Glutamatergic neuron (in vitro differentiated cells): ENCODE measurements around the gene RAF1. TPM values are rescaled to one million over a fixed set of nuclear protein-coding genes. Genes with fewer than 3 reads are reported as not detected.

Experiments
- DNase-seq: peaks from one replicate; pipeline ENCODE4 v3.0.0; 2022
- H3K27ac Mint-ChIP-seq: one replicate; pipeline ENCODE4 v1.8.0; 2020; ENCODE audit warnings: mild to moderate bottlenecking, mixed read lengths, inconsistent platforms; ENCODE audit not compliant: unreplicated experiment
- H3K27me3 Mint-ChIP-seq: one replicate; pipeline ENCODE4 v1.8.0; 2020; ENCODE audit warnings: mild to moderate bottlenecking, moderate library complexity, mixed read lengths, inconsistent platforms; ENCODE audit not compliant: unreplicated experiment
- H3K36me3 Mint-ChIP-seq: one replicate; pipeline ENCODE4 v1.8.0; 2020; ENCODE audit warnings: mild to moderate bottlenecking, mixed read lengths, inconsistent platforms; ENCODE audit not compliant: unreplicated experiment
- H3K4me1 Mint-ChIP-seq: one replicate; pipeline ENCODE4 v1.8.0; 2020; ENCODE audit warnings: mild to moderate bottlenecking, low read depth, mixed read lengths, inconsistent platforms; ENCODE audit not compliant: unreplicated experiment
- H3K4me3 Mint-ChIP-seq: one replicate; pipeline ENCODE4 v1.8.0; 2020; ENCODE audit warnings: mild to moderate bottlenecking, mixed read lengths, inconsistent platforms; ENCODE audit not compliant: unreplicated experiment
- H3K9me3 Mint-ChIP-seq: one replicate; pipeline ENCODE4 v1.8.0; 2020; ENCODE audit warnings: mild to moderate bottlenecking, moderate library complexity, mixed read lengths, inconsistent platforms; ENCODE audit not compliant: unreplicated experiment
- total RNA-seq: library from RNA; stranded (reverse); fragmentation: NEBNext Ultra II Directional; extraction: Animal tissue kit (Norgen Biotek cat#: 25700); gene quantifications from one replicate; pipeline ENCODE4 v1.2.1, GENCODE V29; 2021; ENCODE audit not compliant: unreplicated experiment
- TF ChIP-seq, protein P1 (sequence below): fragments of 200-600 bp; sonication (generic); IDR thresholded peaks from one replicate; pipeline ENCODE4 v1.5.0; 2021; ENCODE audit not compliant: partially characterized antibody, unreplicated experiment

Gene RAF1
- total RNA-seq, 1 donor from 2014 or later: 185 TPM

DNA sequence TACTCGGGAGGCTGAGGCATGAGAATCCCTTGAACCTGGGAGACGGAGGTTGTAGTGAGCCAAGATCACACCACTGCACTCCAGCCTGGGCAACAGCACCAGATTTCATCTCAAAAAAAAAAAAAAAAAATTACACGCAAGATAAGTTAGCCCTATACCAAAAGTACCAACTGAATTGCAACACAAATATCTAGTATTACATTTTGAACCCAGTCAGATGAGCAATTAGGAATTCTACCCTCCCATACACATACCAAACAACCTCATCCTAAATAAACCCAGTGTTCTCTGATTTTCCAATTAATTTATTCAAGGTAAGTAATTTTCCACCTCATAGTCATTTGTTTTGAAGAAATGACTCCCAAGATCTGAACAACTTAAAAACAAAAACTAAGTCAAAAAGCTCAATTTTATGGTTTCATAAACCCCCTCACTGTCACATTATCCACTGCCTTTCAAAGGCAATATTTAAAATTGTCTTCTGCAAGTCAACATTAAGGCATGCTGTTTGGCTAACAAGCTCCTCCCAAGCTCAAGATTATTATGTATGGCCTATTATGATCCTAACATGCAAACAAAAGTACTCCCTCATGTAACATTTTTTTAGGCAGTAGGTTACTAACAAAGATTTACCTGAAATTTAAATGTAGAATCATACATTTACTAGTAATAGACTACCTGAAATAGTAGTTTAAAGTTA lies 4.5 kb downstream of the RAF1 start:
- Mint-ChIP-seq H3K9me3 (peaks cover 13% of the 10 kb centered on the region), H3K4me3 (peak overlapping the region; percentile 1), H3K27me3 (peaks cover 17% of the 10 kb centered on the region), H3K36me3 (no peaks in the 10 kb centered on the region), H3K27ac (peak overlapping the region; percentile 5), H3K4me1 (peaks cover 31% of the 10 kb centered on the region)
- no peak for DNase-seq
- TF ChIP-seq, protein P1, sequence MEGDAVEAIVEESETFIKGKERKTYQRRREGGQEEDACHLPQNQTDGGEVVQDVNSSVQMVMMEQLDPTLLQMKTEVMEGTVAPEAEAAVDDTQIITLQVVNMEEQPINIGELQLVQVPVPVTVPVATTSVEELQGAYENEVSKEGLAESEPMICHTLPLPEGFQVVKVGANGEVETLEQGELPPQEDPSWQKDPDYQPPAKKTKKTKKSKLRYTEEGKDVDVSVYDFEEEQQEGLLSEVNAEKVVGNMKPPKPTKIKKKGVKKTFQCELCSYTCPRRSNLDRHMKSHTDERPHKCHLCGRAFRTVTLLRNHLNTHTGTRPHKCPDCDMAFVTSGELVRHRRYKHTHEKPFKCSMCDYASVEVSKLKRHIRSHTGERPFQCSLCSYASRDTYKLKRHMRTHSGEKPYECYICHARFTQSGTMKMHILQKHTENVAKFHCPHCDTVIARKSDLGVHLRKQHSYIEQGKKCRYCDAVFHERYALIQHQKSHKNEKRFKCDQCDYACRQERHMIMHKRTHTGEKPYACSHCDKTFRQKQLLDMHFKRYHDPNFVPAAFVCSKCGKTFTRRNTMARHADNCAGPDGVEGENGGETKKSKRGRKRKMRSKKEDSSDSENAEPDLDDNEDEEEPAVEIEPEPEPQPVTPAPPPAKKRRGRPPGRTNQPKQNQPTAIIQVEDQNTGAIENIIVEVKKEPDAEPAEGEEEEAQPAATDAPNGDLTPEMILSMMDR: no peak

DNA sequence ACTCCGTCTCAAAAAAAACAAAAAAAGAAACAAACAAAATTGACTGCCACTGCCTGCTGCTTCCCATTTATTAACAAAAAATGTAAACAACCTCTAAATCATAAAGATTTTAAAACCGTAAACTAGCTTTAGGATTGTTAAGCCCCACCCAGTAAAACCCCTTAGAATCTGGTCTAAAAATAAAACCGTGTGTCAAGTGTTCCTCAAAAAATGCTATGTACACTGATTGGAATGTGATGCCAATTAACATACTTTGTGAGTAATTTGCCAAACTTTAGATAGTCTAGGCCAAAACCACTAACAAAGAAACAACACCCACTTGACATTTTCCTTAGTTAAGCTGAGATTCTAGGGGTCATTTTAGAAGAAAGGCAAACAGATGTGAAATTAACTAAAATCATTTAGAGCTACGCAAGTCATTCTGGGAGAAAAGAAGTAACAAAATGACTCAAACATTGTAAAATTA lies 5.3 kb downstream of the RAF1 start:
- no peaks in the 10 kb centered on the region for H3K36me3 Mint-ChIP-seq
- no peak for DNase-seq
- H3K27me3 Mint-ChIP-seq: peaks cover 13% of the 10 kb centered on the region
- TF ChIP-seq, protein P1: no peak
- H3K27ac Mint-ChIP-seq: no peak overlapping the region
- H3K9me3 Mint-ChIP-seq: peaks cover 11% of the 10 kb centered on the region
- H3K4me1 Mint-ChIP-seq: peaks cover 31% of the 10 kb centered on the region
- H3K4me3 Mint-ChIP-seq: no peak overlapping the region

DNA sequence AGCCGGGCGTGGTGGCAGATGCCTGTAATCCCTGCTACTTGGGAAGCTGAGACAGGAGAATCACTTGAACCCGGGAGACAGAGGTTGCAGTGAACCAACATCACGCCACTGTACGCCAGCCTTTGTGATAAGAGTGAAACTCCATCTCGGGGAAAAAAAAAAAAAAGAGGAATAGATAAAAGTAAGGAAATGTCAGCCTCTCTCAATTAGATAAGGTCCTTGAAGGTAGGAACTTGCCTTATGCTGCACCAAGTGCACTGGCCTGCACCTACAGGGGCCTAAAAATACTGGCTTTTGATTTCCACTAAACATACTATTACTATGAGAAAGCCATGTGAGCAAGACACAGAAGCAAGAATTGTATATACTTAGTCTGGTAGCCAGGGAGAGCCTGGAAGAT lies 7.1 kb downstream of the RAF1 start:
- no peak for DNase-seq
- no peak overlapping the region for H3K4me3 Mint-ChIP-seq
- H3K9me3 Mint-ChIP-seq: peaks cover 2% of the 10 kb centered on the region
- peaks cover 26% of the 10 kb centered on the region for H3K4me1 Mint-ChIP-seq
- TF ChIP-seq, protein P1: no peak
- H3K36me3 Mint-ChIP-seq: no peaks in the 10 kb centered on the region
- peaks cover 4% of the 10 kb centered on the region for H3K27me3 Mint-ChIP-seq
- peak overlapping the region; percentile 43 for H3K27ac Mint-ChIP-seq

DNA sequence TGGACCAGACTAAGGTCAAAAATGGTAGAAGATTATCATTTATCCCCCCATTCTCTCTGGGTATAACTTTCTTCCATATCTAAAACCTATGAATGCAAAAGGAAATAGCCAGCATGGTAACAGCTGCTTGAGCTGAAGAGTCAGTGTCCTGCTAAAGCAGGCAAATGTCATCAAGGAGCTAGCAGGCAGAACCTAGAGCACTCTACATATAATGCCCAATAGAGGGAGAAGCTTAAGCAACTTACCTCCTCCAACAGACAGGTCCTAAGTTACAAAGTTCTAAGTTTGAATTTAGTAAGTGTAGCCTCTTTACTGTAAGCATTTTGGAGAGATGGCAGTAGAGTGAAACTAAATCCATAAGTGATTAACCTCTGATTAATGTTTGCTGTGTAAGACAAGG lies 7.7 kb downstream of the RAF1 start:
- TF ChIP-seq, protein P1: no peak
- peaks cover 2% of the 10 kb centered on the region for H3K9me3 Mint-ChIP-seq
- no peak for DNase-seq

DNA sequence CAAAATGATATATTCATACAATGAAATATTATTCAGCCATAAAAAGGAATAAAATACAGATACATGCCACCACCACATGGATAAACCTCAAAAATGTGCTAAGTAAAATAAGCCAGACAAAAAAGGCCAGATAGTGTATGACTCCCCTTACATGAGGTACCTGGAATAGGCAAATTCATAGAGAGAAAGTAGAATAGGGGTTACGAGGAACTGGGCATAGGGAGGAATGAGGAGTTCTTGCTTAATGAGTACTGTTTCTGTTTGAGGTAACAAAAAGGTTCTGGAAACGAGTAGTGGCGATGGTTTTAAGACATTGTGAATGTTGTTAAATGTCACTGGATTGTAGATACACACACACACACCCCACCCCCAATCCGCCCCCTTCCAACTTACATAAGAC lies 8.2 kb downstream of the RAF1 start:
- Mint-ChIP-seq H3K9me3 (peaks cover 2% of the 10 kb centered on the region), H3K27ac (peak overlapping the region; percentile 59), H3K4me3 (no peak overlapping the region), H3K4me1 (peaks cover 24% of the 10 kb centered on the region), H3K27me3 (peaks cover 4% of the 10 kb centered on the region), H3K36me3 (no peaks in the 10 kb centered on the region)
- no peak for DNase-seq
- TF ChIP-seq, protein P1: no peak

More for the DNA sequence above, 7.7 kb downstream of the RAF1 start:
- peaks cover 4% of the 10 kb centered on the region for H3K27me3 Mint-ChIP-seq
- no peak overlapping the region for H3K4me3 Mint-ChIP-seq
- peaks cover 24% of the 10 kb centered on the region for H3K4me1 Mint-ChIP-seq
- peak overlapping the region; percentile 59 for H3K27ac Mint-ChIP-seq
- H3K36me3 Mint-ChIP-seq: no peaks in the 10 kb centered on the region
